ENCODE data around the gene FAM217B. TPM values are rescaled to one million over a fixed set of nuclear protein-coding genes. Genes with fewer than 3 reads are reported as not detected.

FAM217B gene
- polyA plus RNA-seq, 1 of the 3 experiments (the other 2 are of a cell fraction), result 3.0 TPM

- no peak overlapping the region for H3K4me2 ChIP-seq
- CTCF ChIA-PET, result interaction anchor here (1.4 kb wide), 1 partner anchor 14 kb away, joined by 7 read pairs; the partner anchor contains the start of gene CDH26
- no peak overlapping the region for H3K9ac ChIP-seq
- WGBS (ENCODE audit: low lambda C conversion rate), result 48% methylated on average over 12 of the region's 12 CpGs
- no peaks in the 10 kb centered on the region for H3K9me3 ChIP-seq
- no peaks in the 10 kb centered on the region for H3K4me1 ChIP-seq (ENCODE audit: control insufficient read depth in 1 of 2, insufficient read depth in 2 of 2, low read depth in 1 of 2, low read length in 1 of 2)
- no peak overlapping the region for H3K4me3 ChIP-seq (ENCODE audit: low read depth in 2 of 2, low read length in 1 of 2)
- no peaks in the 10 kb centered on the region for H3K9me2 ChIP-seq
- H3F3A ChIP-seq (replicated peaks; ENCODE audit: insufficient read depth), result no peaks in the 10 kb centered on the region
- no peaks in the 10 kb centered on the region for H3K36me3 ChIP-seq (replicated peaks in 1 of 2; ENCODE audit: control insufficient read depth in 1 of 2, insufficient read depth in 2 of 2, low read length in 1 of 2)
- POLR2A ChIA-PET, result no interaction called here
- TF ChIP-seq MXI1 (IDR thresholded peaks at IDR 0.05; ENCODE audit: low read depth, low read length), result no peak
- TF ChIP-seq PBX3 (IDR thresholded peaks at IDR 0.05), result no peak
- TF ChIP-seq GATA2 (CRISPR knock-in tag; IDR thresholded peaks at IDR 0.05), result no peak
- TF ChIP-seq FOXM1 (IDR thresholded peaks at IDR 0.05; ENCODE audit: low read depth), result no peak
- TF ChIP-seq MEF2A (IDR thresholded peaks at IDR 0.05; ENCODE audit: borderline replicate concordance, low read depth), result no peak
- TF ChIP-seq EZH2phosphoT487 (IDR thresholded peaks at IDR 0.05; ENCODE audit: borderline replicate concordance, low read depth), result no peak
- no peak for TF ChIP-seq TCF12 (IDR thresholded peaks at IDR 0.05)
- no peak for TF ChIP-seq USF1 (IDR thresholded peaks at IDR 0.05; ENCODE audit: borderline replicate concordance, low read depth)
- TF ChIP-seq SIN3A (IDR thresholded peaks at IDR 0.05; ENCODE audit: borderline replicate concordance, low read depth, low read length), result no peak
- no peak for TF ChIP-seq FOXJ3 (CRISPR knock-in tag; IDR thresholded peaks at IDR 0.05)
- no peak for TF ChIP-seq IRF3 (IDR thresholded peaks at IDR 0.05; ENCODE audit: low read depth, low read length)
- TF ChIP-seq RCOR1 (IDR thresholded peaks at IDR 0.05; ENCODE audit: low read length), result no peak
- TF ChIP-seq EP300 (IDR thresholded peaks at IDR 0.05; ENCODE audit: borderline replicate concordance in 1 of 2, low read depth in 1 of 2, low read length in 1 of 2), result no peak
- TF ChIP-seq ZBTB33 (IDR thresholded peaks at IDR 0.05; ENCODE audit: borderline replicate concordance, low read depth), result no peak
- no peak for TF ChIP-seq ELF1 (IDR thresholded peaks at IDR 0.05)
- TF ChIP-seq RAD21 (IDR thresholded peaks at IDR 0.05; ENCODE audit: low read length), result no peak
- no peak for TF ChIP-seq FOSL2 (IDR thresholded peaks at IDR 0.05; ENCODE audit: borderline replicate concordance, low read depth)
- TF ChIP-seq POLR2AphosphoS5 (IDR thresholded peaks at IDR 0.05; ENCODE audit: low read depth, low read length), result no peak
- TF ChIP-seq RXRA (IDR thresholded peaks at IDR 0.05; ENCODE audit: borderline replicate concordance, low read depth), result no peak
- TF ChIP-seq REST (IDR thresholded peaks at IDR 0.05; ENCODE audit: low read depth, low read length), result no peak
- no peaks in the 10 kb centered on the region for H3K27me3 ChIP-seq (ENCODE audit: insufficient read depth)
- no peak overlapping the region for H3K27ac ChIP-seq (ENCODE audit: low read depth in 2 of 2, low read length in 1 of 2)
- H2AFZ ChIP-seq (ENCODE audit: low read depth), result no peak overlapping the region
- no peaks in the 10 kb centered on the region for H4K20me1 ChIP-seq (ENCODE audit: insufficient read depth)
- no peaks in the 10 kb centered on the region for H3K79me2 ChIP-seq (ENCODE audit: insufficient read depth)
- no peak for DNase-seq
Measured at GRCh38 chr20:59972037-59972801, 32.0 kb downstream of the FAM217B start.

Data from SK-N-SH (cell line).